ENCODE results near the gene SSC5D. TPM values are rescaled to one million over a fixed set of nuclear protein-coding genes. Genes with fewer than 3 reads are reported as not detected.

SSC5D gene
- total RNA-seq, 1 experiment from 2014 or later, result 3.2 TPM

DNA sequence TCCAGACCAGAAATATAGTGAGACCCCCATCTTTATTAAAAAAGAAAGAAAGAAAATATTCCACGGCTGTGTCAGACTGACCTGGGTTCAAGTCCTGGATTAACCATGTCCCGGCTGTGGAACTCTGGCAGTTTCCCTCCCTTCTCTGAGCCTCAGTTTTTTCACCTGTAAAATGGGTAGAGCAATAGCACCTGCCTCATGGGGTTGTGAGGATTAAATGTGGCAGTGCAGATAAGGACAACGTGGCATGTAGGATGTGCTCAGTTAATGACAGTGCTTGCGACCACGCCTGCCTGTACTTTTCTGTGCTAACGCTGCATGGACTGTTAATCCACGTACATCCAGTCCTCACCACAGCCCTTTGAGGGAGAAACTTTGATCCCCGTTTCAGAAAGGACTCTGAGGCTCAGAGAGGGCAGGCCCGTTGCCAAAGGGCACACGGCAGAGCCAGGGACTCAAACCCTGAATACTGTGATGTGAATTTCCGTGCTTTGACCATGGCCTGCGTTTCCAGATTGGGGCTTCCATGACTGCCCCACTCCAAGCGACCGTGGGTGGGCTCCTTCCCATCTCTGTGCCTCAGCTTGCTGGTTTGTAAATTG lies 32.6 kb downstream of the SSC5D start:
- H2BK5ac ChIP-seq (ENCODE audit: insufficient read length, low read length), result no peak overlapping the region
- H2BK120ac ChIP-seq (ENCODE audit: low read depth, low read length, poor library complexity, severe bottlenecking), result no peak overlapping the region

More for the DNA sequence above, 32.6 kb downstream of the SSC5D start:
- Histone ChIP-seq H2AFZ (ENCODE audit: low read length) (no peak overlapping the region), H2AK5ac (ENCODE audit: insufficient read length, low read length) (no peak overlapping the region), H4K5ac (ENCODE audit: insufficient read length, low read depth, low read length) (no peak overlapping the region), H2BK12ac (ENCODE audit: insufficient read length, low read depth, low read length) (no peak overlapping the region), H3K4me1 (ENCODE audit: insufficient read depth, low read length) (no peaks in the 10 kb centered on the region), H3K18ac (ENCODE audit: insufficient read length, low read depth, low read length) (no peak overlapping the region), H3K4ac (ENCODE audit: low read depth, low read length) (no peak overlapping the region), H3K56ac (ENCODE audit: insufficient read length, low read depth, low read length) (no peak overlapping the region), H4K20me1 (ENCODE audit: control insufficient read depth, insufficient read depth, insufficient read length) (no peaks in the 10 kb centered on the region), H4K91ac (ENCODE audit: insufficient read length, low read depth, low read length) (no peak overlapping the region), H3K23me2 (ENCODE audit: insufficient read length, low read depth, low read length, poor library complexity, severe bottlenecking) (peaks cover 3% of the 10 kb centered on the region), H3K14ac (ENCODE audit: insufficient read depth, low read length) (no peak overlapping the region), H3K27me3 (ENCODE audit: insufficient read depth, low read length) (no peaks in the 10 kb centered on the region), H3K4me2 (ENCODE audit: insufficient read depth, insufficient read length, low read length) (no peak overlapping the region), H2BK15ac (ENCODE audit: low read depth, low read length) (no peak overlapping the region), H3K9ac (ENCODE audit: extremely low read depth, insufficient read length, low read length) (no peak overlapping the region), H3K27ac (ENCODE audit: insufficient read length, low read depth, low read length) (no peak overlapping the region), H4K8ac (replicated peaks; ENCODE audit: insufficient read length, low read depth, low read length) (no peak overlapping the region), H3K9me3 (ENCODE audit: control insufficient read depth, low read depth, low read length) (no peaks in the 10 kb centered on the region), H3K23ac (ENCODE audit: insufficient read length, low read depth, low read length) (no peak overlapping the region), H3T11ph (ENCODE audit: low read length) (no peak overlapping the region), H3K79me1 (ENCODE audit: insufficient read depth, low read depth, low read length, poor library complexity, severe bottlenecking) (no peaks in the 10 kb centered on the region), H3K79me2 (ENCODE audit: insufficient read depth, low read length) (no peaks in the 10 kb centered on the region), H2BK20ac (ENCODE audit: low read depth, low read length, poor library complexity, severe bottlenecking) (no peak overlapping the region)
- H3K36me3 Mint-ChIP-seq (ENCODE audit: insufficient read depth in 1 of 3, low read depth in 3 of 3), result no peaks in the 10 kb centered on the region
- peaks cover 0 to 3% of the 10 kb centered on the region in 2 experiments; a peak in 3 of 4 replicates for H3K4me1 Mint-ChIP-seq
- no peaks in the 10 kb centered on the region for H3K9me3 Mint-ChIP-seq
- TF ChIP-seq CTCF (conservative IDR thresholded peaks at IDR 0.05), result no peak
- H3K27ac Mint-ChIP-seq, result no peak overlapping the region
- no peak for DNase-seq
- H3K4me3 Mint-ChIP-seq, result no peak overlapping the region
- peaks cover 12% of the 10 kb centered on the region for H3K27me3 Mint-ChIP-seq (ENCODE audit: low read depth)
- WGBS (ENCODE audit: extremely low coverage, insufficient read length, low lambda C conversion rate), result no CpG with 5 or more reads among the region's 14 CpGs

All from H9 (cell line).